ENCODE data around the gene ACADVL.

The ACADVL gene

GRCh38 chr17:7216242-7217112 is 3.3 kb upstream of the ACADVL start:
- FAIRE-seq (no peak), DNase-seq (ENCODE audit: insufficient read length, low spot score) (no peak)

GRCh38 chr17:7217113-7217987 is 2.4 kb upstream of the ACADVL start:
- FAIRE-seq (peak; percentile 66), DNase-seq (ENCODE audit: insufficient read length, low spot score) (no peak)

GRCh38 chr17:7218166-7218565 is 1.6 kb upstream of the ACADVL start:
- DNase-seq (ENCODE audit: insufficient read length, low spot score) = no peak
- no peak for FAIRE-seq

- DNase-seq (ENCODE audit: insufficient read length, low spot score) = no peak
- FAIRE-seq = no peak
Measured at GRCh38 chr17:7218758-7219157, 980 bp upstream of the ACADVL start.

GRCh38 chr17:7219229-7219811 is 418 bp upstream of the ACADVL start:
- DNase-seq (ENCODE audit: insufficient read length, low spot score) = no peak
- peak; percentile 93 for FAIRE-seq

- DNase-seq (ENCODE audit: insufficient read length, low spot score) = peak; percentile 63
- peak; percentile 88 for FAIRE-seq
Measured at GRCh38 chr17:7220593-7221277, 997 bp downstream of the ACADVL start.

GRCh38 chr17:7221278-7222092 is 1.7 kb downstream of the ACADVL start:
- DNase-seq (ENCODE audit: insufficient read length, low spot score) (no peak), FAIRE-seq (no peak)

GRCh38 chr17:7222093-7222971 is 2.6 kb downstream of the ACADVL start:
- no peak for FAIRE-seq
- DNase-seq (ENCODE audit: insufficient read length, low spot score) = no peak

- DNase-seq (ENCODE audit: insufficient read length, low spot score) (no peak), FAIRE-seq (no peak)
Measured at GRCh38 chr17:7222972-7223292, 3.2 kb downstream of the ACADVL start.

GRCh38 chr17:7223375-7223774 is 3.6 kb downstream of the ACADVL start:
- FAIRE-seq = no peak

GRCh38 chr17:7224110-7224509 is 4.4 kb downstream of the ACADVL start:
- no peak for DNase-seq (ENCODE audit: insufficient read length, low spot score)
- no peak for FAIRE-seq

More at GRCh38 chr17:7223375-7223774, 3.6 kb downstream of the ACADVL start:
- no peak for DNase-seq (ENCODE audit: insufficient read length, low spot score)

GRCh38 chr17:7224661-7225111 is 4.9 kb downstream of the ACADVL start:
- no peak for FAIRE-seq
- DNase-seq (ENCODE audit: insufficient read length, low spot score) = no peak

GRCh38 chr17:7225711-7226331 is 6.1 kb downstream of the ACADVL start:
- DNase-seq (ENCODE audit: insufficient read length, low spot score) (no peak), FAIRE-seq (no peak)

- no peak for DNase-seq (ENCODE audit: insufficient read length, low spot score)
- no peak for FAIRE-seq
Measured at GRCh38 chr17:7226721-7227710, 7.3 kb downstream of the ACADVL start.

GRCh38 chr17:7228920-7229319 is 9.2 kb downstream of the ACADVL start:
- no peak for DNase-seq (ENCODE audit: insufficient read length, low spot score)
- FAIRE-seq = no peak

- no peak for DNase-seq (ENCODE audit: insufficient read length, low spot score)
- no peak for FAIRE-seq
Measured at GRCh38 chr17:7229504-7229903, 9.8 kb downstream of the ACADVL start.

GRCh38 chr17:7232114-7232513 is 12.4 kb downstream of the ACADVL start:
- DNase-seq (ENCODE audit: insufficient read length, low spot score) (no peak), FAIRE-seq (no peak)
